HG03060 (cell line): ENCODE data around the gene NHERF2.
"Not testable (repeated sequence)": the region's sequence is repeated elsewhere in the genome, so short reads cannot be mapped to it uniquely, and the experiment has no call there.

ENCODE experiments used
- ATAC-seq: cut with Tn5 transposase; IDR thresholded peaks from one replicate; pipeline ENCODE4 v1.9.1; 2021; ENCODE audit warnings: low read depth, moderate number of reproducible peaks; ENCODE audit not compliant: unreplicated experiment

The NHERF2 gene

GRCh38 chr16:2025251-2025650, 1.5 kb upstream of the NHERF2 start:
- ATAC-seq: no peak

GRCh38 chr16:2025878-2026460, 733 bp upstream of the NHERF2 start:
- ATAC-seq: no peak

GRCh38 chr16:2027024-2028010, 615 bp downstream of the NHERF2 start:
- no peak for ATAC-seq

GRCh38 chr16:2028146-2028545, 1.4 kb downstream of the NHERF2 start:
- no peak for ATAC-seq

GRCh38 chr16:2028620-2029220, 2.0 kb downstream of the NHERF2 start:
- ATAC-seq: no peak

GRCh38 chr16:2029350-2029749, 2.6 kb downstream of the NHERF2 start:
- ATAC-seq: no peak

GRCh38 chr16:2030036-2030435, 3.3 kb downstream of the NHERF2 start:
- ATAC-seq: no peak

GRCh38 chr16:2031081-2031577, 4.4 kb downstream of the NHERF2 start:
- ATAC-seq: no peak

GRCh38 chr16:2032285-2033056, 5.8 kb downstream of the NHERF2 start:
- no peak for ATAC-seq

GRCh38 chr16:2033057-2033908, 6.6 kb downstream of the NHERF2 start:
- no peak for ATAC-seq

GRCh38 chr16:2033909-2034695, 7.4 kb downstream of the NHERF2 start:
- ATAC-seq: not testable (repeated sequence)

GRCh38 chr16:2034696-2035430, 8.2 kb downstream of the NHERF2 start:
- no peak for ATAC-seq

- ATAC-seq: no peak
These were observed 8.9 kb downstream of the NHERF2 start for GRCh38 chr16:2035431-2036199.

GRCh38 chr16:2036200-2036966, 9.7 kb downstream of the NHERF2 start:
- no peak for ATAC-seq

GRCh38 chr16:2037115-2037514, 10.4 kb downstream of the NHERF2 start:
- ATAC-seq: no peak

GRCh38 chr16:2037647-2038381, 11.1 kb downstream of the NHERF2 start:
- no peak for ATAC-seq
